NCI-H1694 (cell line): ENCODE results near the gene APC2.
"Not testable (repeated sequence)": the region's sequence is repeated elsewhere in the genome, so short reads cannot be mapped to it uniquely, and the experiment has no call there.

Experiments used
- DNase-seq: peaks from one replicate; lab custom pipeline; 2025; lab: John Stamatoyannopoulos, UW

APC2 gene

GRCh38 chr19:1466461-1467214, 16.7 kb downstream of the APC2 start:
- DNase-seq: no peak

GRCh38 chr19:1467215-1467489, 17.2 kb downstream of the APC2 start:
- no peak for DNase-seq

DNA sequence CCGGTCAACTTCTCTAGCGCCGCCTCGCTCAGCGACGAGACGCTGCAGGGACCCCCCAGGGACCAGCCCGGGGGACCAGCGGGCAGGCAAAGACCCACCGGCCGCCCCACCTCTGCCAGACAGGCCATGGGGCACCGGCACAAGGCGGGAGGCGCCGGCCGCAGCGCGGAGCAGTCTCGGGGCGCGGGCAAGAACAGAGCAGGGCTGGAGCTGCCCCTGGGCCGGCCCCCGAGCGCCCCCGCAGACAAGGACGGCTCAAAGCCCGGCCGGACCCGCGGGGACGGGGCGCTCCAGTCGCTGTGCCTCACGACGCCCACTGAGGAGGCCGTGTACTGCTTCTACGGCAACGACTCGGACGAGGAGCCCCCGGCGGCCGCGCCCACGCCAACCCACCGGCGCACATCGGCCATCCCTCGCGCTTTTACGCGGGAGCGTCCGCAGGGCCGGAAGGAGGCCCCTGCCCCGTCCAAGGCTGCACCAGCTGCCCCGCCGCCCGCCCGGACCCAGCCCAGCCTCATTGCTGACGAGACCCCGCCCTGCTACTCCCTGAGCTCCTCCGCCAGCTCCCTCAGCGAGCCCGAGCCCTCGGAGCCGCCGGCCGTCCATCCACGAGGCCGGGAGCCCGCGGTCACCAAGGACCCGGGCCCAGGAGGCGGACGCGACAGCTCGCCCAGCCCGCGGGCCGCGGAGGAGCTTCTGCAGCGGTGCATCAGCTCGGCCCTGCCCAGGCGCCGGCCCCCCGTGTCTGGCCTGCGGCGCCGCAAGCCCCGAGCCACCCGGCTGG, 17.8 kb downstream of the APC2 start:
- no peak for DNase-seq

GRCh38 chr19:1468274-1468820, 18.4 kb downstream of the APC2 start:
- DNase-seq: no peak

DNA sequence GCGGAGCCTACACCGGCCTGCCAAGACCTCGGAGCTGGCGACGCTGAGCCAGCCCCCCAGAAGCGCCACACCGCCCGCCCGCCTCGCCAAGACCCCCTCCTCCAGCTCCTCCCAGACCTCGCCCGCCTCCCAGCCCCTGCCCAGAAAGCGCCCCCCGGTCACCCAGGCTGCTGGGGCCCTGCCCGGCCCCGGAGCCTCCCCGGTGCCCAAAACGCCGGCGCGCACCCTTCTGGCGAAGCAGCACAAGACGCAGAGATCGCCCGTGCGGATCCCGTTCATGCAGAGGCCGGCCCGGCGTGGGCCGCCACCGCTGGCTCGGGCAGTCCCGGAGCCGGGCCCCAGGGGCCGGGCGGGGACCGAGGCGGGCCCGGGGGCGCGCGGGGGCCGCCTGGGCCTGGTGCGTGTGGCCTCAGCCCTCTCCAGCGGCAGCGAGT, 18.9 kb downstream of the APC2 start:
- DNase-seq: no peak

DNA sequence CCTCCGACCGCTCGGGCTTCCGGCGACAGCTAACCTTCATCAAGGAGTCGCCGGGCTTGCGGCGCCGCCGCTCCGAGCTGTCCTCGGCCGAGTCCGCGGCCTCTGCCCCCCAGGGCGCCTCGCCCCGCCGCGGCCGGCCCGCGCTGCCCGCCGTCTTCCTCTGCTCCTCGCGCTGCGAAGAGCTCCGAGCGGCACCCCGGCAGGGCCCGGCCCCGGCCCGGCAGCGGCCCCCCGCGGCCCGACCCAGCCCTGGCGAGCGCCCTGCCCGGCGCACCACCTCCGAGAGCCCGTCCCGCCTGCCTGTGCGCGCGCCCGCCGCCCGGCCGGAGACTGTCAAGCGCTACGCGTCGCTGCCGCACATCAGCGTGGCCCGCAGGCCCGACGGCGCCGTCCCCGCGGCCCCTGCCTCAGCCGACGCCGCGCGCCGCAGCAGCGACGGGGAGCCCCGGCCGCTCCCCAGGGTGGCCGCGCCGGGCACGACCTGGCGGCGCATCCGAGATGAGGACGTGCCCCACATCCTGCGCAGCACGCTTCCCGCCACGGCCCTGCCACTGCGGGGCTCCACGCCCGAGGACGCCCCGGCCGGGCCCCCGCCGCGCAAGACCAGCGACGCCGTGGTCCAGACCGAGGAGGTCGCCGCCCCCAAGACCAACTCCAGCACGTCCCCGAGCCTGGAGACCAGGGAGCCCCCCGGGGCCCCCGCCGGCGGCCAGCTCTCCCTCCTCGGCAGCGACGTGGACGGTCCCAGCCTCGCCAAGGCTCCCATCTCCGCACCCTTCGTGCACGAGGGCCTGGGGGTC, 19.5 kb downstream of the APC2 start:
- DNase-seq: no peak

GRCh38 chr19:1470055-1470304, 20.1 kb downstream of the APC2 start:
- no peak for DNase-seq

- DNase-seq: peak; percentile 29
Observed at GRCh38 chr19:1470305-1471009, 20.5 kb downstream of the APC2 start.

- no peak for DNase-seq
Observed at GRCh38 chr19:1471010-1471514, 21.1 kb downstream of the APC2 start.

DNA sequence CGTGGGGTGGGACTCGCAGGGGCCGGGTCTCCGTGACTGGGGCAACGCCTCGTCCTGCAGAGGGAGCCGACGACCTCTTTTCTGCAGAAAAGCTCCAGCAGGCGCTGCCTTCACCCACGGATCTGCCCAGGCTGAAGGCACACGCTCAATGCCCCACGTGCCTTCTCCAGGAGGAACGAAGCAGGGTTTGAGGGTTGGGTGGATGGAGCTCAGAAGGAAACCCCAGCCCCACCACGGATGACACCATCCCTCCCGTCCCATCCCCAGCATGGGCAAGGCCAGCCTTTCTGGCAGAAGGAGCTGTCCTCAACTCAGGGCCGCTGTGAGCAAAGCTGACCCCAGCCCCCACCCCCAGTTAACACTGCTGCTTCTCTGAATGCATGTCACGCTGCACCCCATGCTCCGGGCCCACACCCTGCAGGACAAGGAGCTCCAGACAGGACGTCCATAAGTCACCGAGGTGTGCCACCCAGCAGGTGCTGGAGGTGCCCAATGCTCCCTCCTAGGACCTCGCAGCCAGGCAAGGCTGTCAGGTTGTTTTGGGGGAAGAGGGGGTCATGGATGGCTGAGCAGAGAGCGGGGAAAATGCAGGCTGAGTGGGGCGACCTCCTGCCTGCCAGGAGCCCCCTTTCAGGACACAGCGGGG, 21.7 kb downstream of the APC2 start:
- no peak for DNase-seq

GRCh38 chr19:1472231-1473084, 22.5 kb downstream of the APC2 start:
- DNase-seq: no peak

DNA sequence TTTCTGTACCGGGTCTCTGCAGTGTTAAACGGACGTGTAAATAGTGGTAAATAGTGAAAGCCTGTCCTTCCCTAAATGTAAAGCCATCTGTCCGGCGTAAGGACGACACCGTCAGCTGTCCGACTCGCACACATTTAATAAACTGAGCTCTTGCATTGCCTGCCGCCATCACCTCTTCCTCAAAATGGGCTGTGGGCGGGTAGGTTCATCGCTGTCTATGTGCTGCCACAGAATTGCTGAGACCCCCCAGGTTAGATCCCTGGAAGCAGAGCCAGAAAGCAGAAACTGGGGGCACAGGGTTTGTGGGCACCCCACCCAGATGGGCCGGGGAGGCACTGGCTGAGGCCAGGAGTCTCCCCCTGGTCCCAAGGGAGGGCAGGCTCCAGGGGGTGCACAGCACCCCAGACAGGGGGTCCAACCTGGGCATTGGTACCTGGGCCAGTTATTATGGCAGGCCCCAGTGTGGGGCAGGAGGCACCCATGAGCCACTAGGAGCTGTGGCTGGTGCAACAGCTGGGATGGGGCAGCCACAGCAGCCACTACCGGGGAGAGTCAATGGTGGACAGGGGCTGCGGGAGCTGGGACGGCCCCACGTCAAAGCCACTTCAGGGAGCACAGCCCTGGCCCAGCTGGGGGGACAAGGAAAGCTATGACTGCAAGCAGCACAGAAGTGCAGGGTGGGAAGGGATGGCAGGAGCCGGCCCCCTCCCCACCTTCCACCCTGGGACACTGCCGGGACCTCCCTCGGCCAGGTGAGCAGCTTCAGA, 23.3 kb downstream of the APC2 start:
- DNase-seq: no peak

DNA sequence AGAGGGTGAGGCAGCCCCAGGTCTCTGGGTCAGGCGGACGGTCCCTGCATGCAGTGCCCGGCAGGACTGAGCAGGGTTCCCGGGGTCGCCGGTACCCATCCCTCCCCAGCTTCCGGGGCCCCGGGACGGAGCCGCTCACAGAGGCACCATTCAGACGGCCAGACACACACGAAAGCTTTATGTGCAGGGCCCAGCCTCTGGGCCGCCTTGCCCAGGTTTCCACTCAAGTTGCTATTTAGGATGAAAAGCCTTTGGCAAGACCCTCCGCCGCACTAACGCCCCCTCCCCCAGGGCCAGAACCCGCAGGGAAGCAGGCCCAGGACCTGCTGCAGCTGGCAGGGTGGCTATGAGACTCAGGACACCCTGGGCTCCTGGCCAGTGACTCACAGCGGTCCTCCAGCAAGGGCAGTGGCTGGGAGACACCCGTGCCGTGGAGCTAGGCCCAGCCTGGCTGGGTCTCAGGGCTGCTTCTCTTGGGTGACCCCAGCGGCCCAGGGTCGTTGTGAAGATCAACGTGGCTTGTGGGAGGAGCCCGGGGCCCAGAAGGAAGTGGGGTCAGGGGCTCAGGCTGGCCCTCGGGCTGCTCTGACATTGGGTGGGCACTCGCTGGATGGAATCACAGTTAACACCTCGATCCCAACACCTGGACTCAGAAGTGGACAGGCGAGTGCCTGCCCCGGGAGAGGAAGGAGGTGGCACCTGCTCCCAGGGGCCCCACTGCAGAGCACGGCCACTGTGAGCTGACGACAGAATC, 24.3 kb downstream of the APC2 start:
- DNase-seq: no peak

DNA sequence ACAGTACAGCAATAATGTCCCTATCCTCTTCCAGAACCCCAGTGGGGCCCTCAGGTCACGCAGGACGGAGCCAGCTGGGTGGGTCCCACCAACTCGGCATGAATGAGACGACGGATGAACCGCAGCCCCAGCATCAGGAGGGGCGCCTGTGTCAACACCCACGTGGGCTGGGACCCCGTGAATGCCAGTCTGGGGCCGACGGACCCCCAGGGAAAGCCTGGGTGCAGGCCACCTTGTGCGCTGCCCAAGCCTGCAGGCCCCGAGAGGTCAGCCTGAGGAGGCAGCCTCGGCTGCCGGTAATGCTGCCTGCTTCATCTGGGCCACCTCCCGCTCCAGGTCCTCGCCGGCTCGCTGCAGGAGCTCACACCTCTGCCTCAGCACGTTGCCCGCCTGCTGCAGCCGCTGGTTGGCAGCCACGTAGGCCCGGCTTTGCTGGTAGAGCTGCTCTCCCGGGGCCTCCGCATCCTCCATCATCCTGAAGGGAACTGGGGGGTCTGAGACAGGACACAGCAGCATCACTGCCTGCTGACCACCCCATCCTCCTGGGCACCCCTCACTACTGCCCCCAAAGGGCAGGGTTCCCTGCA, 24.9 kb downstream of the APC2 start:
- DNase-seq: no peak

DNA sequence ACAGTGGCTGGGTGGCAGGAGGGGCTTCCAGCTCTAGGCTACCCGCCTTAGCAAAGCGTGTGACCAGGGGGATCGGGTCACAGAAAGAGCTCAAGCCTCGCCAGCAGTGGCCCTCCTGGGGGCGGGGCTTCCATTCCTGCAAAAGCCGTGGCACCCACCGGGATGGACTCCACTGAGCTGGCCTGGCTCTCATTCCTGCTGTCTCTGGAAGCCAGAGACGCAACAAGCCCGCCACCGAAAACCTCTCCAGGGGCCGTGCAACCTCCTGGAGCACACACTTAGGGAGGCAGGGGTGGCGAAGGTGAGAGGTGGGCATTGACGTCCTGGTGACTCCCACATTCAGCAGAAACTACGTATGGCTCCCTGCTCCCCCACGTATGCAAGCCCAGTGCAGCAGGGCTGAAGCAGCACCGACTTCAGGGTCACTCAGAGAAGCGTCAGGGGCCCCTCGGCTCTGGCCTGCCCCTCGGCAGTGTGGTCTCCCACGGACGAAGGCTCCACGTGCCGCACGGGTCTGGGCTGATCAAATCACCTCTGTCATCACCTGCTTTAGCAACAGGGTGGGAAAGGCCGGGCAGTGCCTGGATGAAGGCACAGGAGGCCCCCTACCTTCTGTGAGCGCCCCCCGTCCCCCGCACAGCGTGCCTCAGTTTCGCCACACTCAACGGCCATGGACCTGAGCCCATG, 26.0 kb downstream of the APC2 start:
- no peak for DNase-seq

- not testable (repeated sequence) for DNase-seq
Observed at GRCh38 chr19:1477056-1477455, 27.1 kb downstream of the APC2 start.

- DNase-seq: peak; percentile 80
Observed at GRCh38 chr19:1478934-1479707, 29.2 kb downstream of the APC2 start, which contains the start of gene C19orf25. Gene C19orf25, minus strand, starts transcription at chr19:1479215. Its CDS starts 312 bp downstream, at chr19:1478903.
